ENCODE measurements around the gene ELMO3. TPM values are rescaled to one million over a fixed set of nuclear protein-coding genes. Genes with fewer than 3 reads are reported as not detected.

Gene ELMO3
- total and polyA plus RNA-seq, 2 donors (not counting 3 experiments of a cell fraction or from before 2014, with no cell fraction given), result 3.9 to 5.7 TPM

GRCh38 chr16:67177743-67178699 lies 20.9 kb upstream of the ELMO3 start:
- Histone ChIP-seq H2AFZ (ENCODE audit: low read depth, low read length) (no peak overlapping the region), H3K4me1 (ENCODE audit: control insufficient read depth, extremely low read depth, insufficient read depth, low read length) (peaks cover 35% of the 10 kb centered on the region), H3K36me3 (ENCODE audit: control insufficient read depth in 2 of 2, extremely low read depth in 1 of 2, insufficient read depth in 2 of 2, low read length in 2 of 2) (no peaks in the 10 kb centered on the region), H3K79me2 (ENCODE audit: control insufficient read depth, insufficient read depth, low read length) (peaks cover 10% of the 10 kb centered on the region), H3K4me3 (replicated peaks in 1 of 3; ENCODE audit: insufficient read depth in 1 of 3, low read depth in 1 of 3, low read length in 3 of 3) (peak overlapping the region in 1 of 3 experiments; percentile 21), H3K9me1 (replicated peaks; ENCODE audit: control insufficient read depth, extremely low read depth, insufficient read depth, low read length) (no peaks in the 10 kb centered on the region), H4K20me1 (replicated peaks; ENCODE audit: control insufficient read depth, extremely low read depth, insufficient read depth, low read length) (no peaks in the 10 kb centered on the region), H3K27me3 (ENCODE audit: control insufficient read depth in 2 of 2, insufficient read depth in 2 of 2, low read length in 2 of 2) (no peaks in the 10 kb centered on the region), H3K9ac (replicated peaks; ENCODE audit: extremely low read depth, insufficient read depth, low read length) (no peak overlapping the region), H3K27ac (ENCODE audit: insufficient read depth, low read depth, low read length) (no peak overlapping the region), H3K9me3 (replicated peaks; ENCODE audit: control insufficient read depth, insufficient read depth, low read length) (no peaks in the 10 kb centered on the region), H3K4me2 (ENCODE audit: insufficient read depth, low read length) (no peak overlapping the region)
- CTCF ChIA-PET, result interaction anchor here (1.0 to 1.9 kb wide), 6 partner anchors 7 to 220 kb away, joined by 3 to 9 read pairs (median 4); partner anchors contain the start of gene NOL3
- TF ChIP-seq CTCF (IDR thresholded peaks at IDR 0.05; ENCODE audit: extremely low read depth in 1 of 2, insufficient read depth in 1 of 2, low read depth in 1 of 2, low read length in 2 of 2), result peak in 1 of 2 donors; percentile 18
- TF ChIP-seq POLR2AphosphoS5 (IDR thresholded peaks at IDR 0.05; ENCODE audit: insufficient read depth, low read depth, low read length), result peak; percentile 43
- TF ChIP-seq MYC (IDR thresholded peaks at IDR 0.05; ENCODE audit: low read depth, low read length), result no peak
- TF ChIP-seq EZH2 (IDR thresholded peaks at IDR 0.05; ENCODE audit: borderline replicate concordance, low read depth, low read length, severe bottlenecking), result no peak
- no peak for TF ChIP-seq FOS (IDR thresholded peaks at IDR 0.05; ENCODE audit: borderline replicate concordance, insufficient read depth, low read length)
- no peak for TF ChIP-seq JUN (IDR thresholded peaks at IDR 0.05; ENCODE audit: borderline replicate concordance, insufficient read depth, insufficient read length, low read depth)
- no peak for TF ChIP-seq POLR2A (IDR thresholded peaks at IDR 0.05; ENCODE audit: low read depth, low read length)
- TF ChIP-seq GATA2 (IDR thresholded peaks at IDR 0.05; ENCODE audit: insufficient read depth, insufficient read length, low read depth, low read length), result no peak
- no peak for TF ChIP-seq MAX (IDR thresholded peaks at IDR 0.05; ENCODE audit: insufficient read depth, insufficient read length)
- no TSS peak for BruUV-seq (replicated peaks)
- FAIRE-seq (peak; percentile 42), DNase-seq (ENCODE audit: low read depth, low spot score) (peak; percentile 42)
- dilution Hi-C loops (cut with MboI; ENCODE audit: extremely low pct_ligation_motif_present, low sequenced_read_pairs) (no loop called here), intact Hi-C loops (cut with micrococcal nuclease) (no loop called here)
- POLR2A ChIA-PET, result interaction anchor here (0.7 kb wide), 2 partner anchors 26 to 50 kb away, joined by 5 to 9 read pairs; no protein-coding TSS in a partner anchor

Measured in endothelial cell of umbilical vein (primary cell).